T-helper 1 cell treated with Interleukin-12 subunit alpha and Interleukin-12 subunit beta and Interleukin-4 antibody, amounts not matched to agents 30 μg/mL and 1 μg/mL, for 36 hours (primary cell): ENCODE measurements around the gene C20orf204.

Experiments
- H3K27ac Mint-ChIP-seq: one replicate; pipeline ENCODE4 v1.8.0; 2021; ENCODE audit warnings: mild to moderate bottlenecking, mixed read lengths
- H3K27me3 Mint-ChIP-seq: one replicate; pipeline ENCODE4 v1.8.0; 2021; ENCODE audit warnings: low read depth, mixed read lengths
- H3K36me3 Mint-ChIP-seq: one replicate; pipeline ENCODE4 v1.8.0; 2021; ENCODE audit warnings: low read depth, mixed read lengths
- H3K4me1 Mint-ChIP-seq: one replicate; pipeline ENCODE4 v1.8.0; 2021; ENCODE audit warnings: low read depth, mixed read lengths
- H3K4me3 Mint-ChIP-seq: one replicate; pipeline ENCODE4 v1.8.0; 2021; ENCODE audit warnings: mild to moderate bottlenecking, moderate library complexity, mixed read lengths
- H3K9me3 Mint-ChIP-seq: one replicate; pipeline ENCODE4 v1.8.0; 2021; ENCODE audit warnings: mixed read lengths

Gene C20orf204

DNA sequence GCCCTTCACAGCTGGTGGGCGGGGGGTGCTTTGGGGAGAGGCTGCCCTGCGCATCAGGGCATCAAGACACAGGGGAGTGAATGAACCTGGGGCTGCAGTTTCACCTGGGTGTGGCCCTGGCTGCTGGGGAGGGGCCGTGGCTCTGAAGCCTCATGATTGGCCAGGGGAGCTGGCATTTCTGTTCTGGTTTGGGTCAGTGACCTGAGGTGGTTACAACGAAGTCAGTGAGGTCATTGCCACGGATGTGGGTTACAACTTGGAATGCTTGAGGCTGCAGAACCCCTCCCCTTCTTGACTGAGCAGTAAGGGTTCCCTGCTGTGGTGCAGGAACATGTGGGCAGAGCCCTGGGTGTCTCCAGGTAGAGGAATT is 30.0 kb downstream of the C20orf204 start:
- Mint-ChIP-seq H3K9me3 (no peaks in the 10 kb centered on the region), H3K36me3 (peaks cover 1% of the 10 kb centered on the region), H3K4me1 (peaks cover 46% of the 10 kb centered on the region), H3K27ac (peak overlapping the region; percentile 96), H3K27me3 (no peaks in the 10 kb centered on the region), H3K4me3 (peak overlapping the region; percentile 74)

- peaks cover 45% of the 10 kb centered on the region for H3K4me1 Mint-ChIP-seq
- peak overlapping the region; percentile 76 for H3K27ac Mint-ChIP-seq
- no peaks in the 10 kb centered on the region for H3K27me3 Mint-ChIP-seq
- peaks cover 1% of the 10 kb centered on the region for H3K36me3 Mint-ChIP-seq
- H3K4me3 Mint-ChIP-seq = peak overlapping the region; percentile 68
- H3K9me3 Mint-ChIP-seq = no peaks in the 10 kb centered on the region
Measured at GRCh38 chr20:64067005-64067632, 31.1 kb downstream of the C20orf204 start.

GRCh38 chr20:64067733-64068307 is 31.8 kb downstream of the C20orf204 start:
- no peaks in the 10 kb centered on the region for H3K9me3 Mint-ChIP-seq
- peak overlapping the region; percentile 71 for H3K27ac Mint-ChIP-seq
- H3K4me1 Mint-ChIP-seq = peaks cover 43% of the 10 kb centered on the region
- peaks cover 6% of the 10 kb centered on the region for H3K36me3 Mint-ChIP-seq
- no peak overlapping the region for H3K4me3 Mint-ChIP-seq
- no peaks in the 10 kb centered on the region for H3K27me3 Mint-ChIP-seq

- H3K9me3 Mint-ChIP-seq = no peaks in the 10 kb centered on the region
- no peaks in the 10 kb centered on the region for H3K27me3 Mint-ChIP-seq
- peaks cover 10% of the 10 kb centered on the region for H3K36me3 Mint-ChIP-seq
- H3K4me1 Mint-ChIP-seq = peaks cover 43% of the 10 kb centered on the region
- no peak overlapping the region for H3K4me3 Mint-ChIP-seq
- H3K27ac Mint-ChIP-seq = no peak overlapping the region
Measured at GRCh38 chr20:64068386-64069208, 32.6 kb downstream of the C20orf204 start.

DNA sequence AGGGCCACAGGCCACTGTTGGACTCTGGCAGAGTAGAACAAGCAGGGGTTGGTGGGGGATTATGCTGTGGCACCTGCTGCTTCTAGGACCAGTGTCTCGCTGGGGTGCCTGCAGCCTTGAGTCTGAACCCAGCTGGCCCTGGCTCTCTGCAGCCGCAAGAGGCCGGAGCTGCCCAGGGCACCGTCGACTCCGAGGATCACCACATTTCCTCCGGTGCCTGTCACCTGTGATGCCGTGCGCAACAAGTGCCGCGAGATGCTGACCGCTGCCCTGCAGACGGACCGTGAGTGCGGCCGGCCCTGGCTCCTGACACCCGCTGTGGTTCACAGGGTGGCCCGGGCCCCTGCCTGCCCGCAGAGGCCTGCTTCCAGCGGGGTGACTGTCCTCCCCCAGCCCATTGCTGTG is 33.2 kb downstream of the C20orf204 start:
- Mint-ChIP-seq H3K9me3 (no peaks in the 10 kb centered on the region), H3K27me3 (no peaks in the 10 kb centered on the region), H3K27ac (no peak overlapping the region), H3K4me3 (no peak overlapping the region), H3K36me3 (peaks cover 14% of the 10 kb centered on the region), H3K4me1 (peaks cover 38% of the 10 kb centered on the region)

DNA sequence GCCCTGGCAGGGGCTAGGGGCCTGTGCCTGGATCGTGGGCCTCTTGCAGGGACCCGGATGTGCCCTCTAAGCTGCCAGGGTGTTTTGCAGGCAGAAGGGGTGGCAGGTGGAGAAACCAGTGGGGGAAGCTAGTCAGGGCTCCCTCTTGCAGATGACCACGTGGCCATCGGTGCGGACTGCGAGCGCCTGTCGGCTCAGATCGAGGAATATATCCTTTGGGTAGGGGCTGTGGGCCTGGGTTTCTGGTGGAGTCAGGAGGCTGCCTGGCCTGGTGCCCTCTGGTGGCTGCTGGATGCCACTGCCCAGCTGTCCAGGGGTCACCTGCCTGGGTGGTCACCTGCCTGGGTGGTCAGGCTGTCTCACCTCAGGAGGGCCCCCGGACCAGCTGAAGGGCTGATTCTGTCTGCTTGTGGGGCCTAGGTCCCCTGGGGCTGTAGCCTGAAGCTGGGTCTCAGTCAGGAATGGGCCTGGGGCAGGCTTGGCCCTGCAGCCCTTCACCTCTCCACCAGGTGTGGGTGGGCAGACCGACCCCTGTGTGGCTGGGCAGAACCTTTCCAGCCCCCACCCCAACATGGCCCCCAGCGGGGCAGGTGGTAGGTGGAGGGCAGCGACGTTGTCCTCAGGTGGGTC is 33.7 kb downstream of the C20orf204 start:
- Mint-ChIP-seq H3K9me3 (no peaks in the 10 kb centered on the region), H3K4me3 (no peak overlapping the region), H3K36me3 (peaks cover 14% of the 10 kb centered on the region), H3K27me3 (no peaks in the 10 kb centered on the region), H3K27ac (no peak overlapping the region), H3K4me1 (peaks cover 33% of the 10 kb centered on the region)

GRCh38 chr20:64070244-64070993 is 34.4 kb downstream of the C20orf204 start:
- Mint-ChIP-seq H3K27me3 (no peaks in the 10 kb centered on the region), H3K4me3 (no peak overlapping the region), H3K36me3 (peaks cover 15% of the 10 kb centered on the region), H3K4me1 (peaks cover 28% of the 10 kb centered on the region), H3K9me3 (no peaks in the 10 kb centered on the region), H3K27ac (no peak overlapping the region)

DNA sequence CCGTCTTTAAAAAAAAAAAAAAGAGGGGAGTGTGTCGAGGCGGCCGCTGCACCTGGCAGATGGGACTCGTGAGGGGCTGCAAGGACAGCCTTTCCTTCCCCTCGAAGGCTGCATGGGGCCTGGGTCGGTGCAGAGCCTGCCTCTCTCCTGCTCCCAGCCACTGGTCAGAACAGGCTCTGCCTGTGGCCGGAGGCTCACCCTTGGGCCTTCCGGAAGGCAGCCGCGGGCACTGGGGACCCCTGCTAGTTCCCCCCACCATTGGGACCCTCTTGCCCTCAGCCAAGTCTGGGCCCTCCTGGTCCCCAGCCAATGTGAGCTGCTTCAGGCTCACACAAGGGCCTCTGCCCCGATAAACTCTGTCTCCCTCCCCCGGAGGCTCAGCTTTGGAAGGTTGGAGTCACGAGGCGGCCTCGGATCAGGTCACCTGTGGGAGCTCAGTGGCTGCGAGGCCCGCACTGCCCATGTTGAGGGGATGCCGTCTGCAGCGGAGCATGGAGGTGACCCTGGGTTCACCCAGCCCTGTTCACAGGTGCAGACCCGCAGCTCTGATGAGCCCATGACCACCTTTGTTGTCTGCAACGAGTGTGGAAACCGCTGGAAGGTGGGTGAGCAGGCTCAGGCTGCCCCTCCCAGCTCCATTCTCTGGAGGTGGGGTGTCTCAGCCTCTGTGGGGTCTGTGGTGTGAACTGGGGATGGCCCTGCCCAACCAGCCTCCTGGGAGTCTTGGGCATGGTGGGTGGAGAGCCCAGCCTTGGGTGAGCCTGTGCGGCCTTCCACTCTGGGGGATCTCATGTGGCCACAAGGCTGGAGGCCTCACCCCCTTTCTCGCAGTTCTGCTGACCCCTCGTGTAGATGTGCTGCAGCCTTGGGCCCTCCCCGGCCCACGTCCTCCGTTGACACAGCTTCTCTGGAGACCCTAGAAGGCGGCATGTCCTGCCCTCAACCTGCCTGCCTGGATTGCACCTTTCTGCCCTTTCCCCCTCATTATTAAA is 35.7 kb downstream of the C20orf204 start:
- Mint-ChIP-seq H3K4me3 (no peak overlapping the region), H3K27ac (no peak overlapping the region), H3K27me3 (no peaks in the 10 kb centered on the region), H3K4me1 (peaks cover 17% of the 10 kb centered on the region), H3K9me3 (no peaks in the 10 kb centered on the region), H3K36me3 (peaks cover 20% of the 10 kb centered on the region)

GRCh38 chr20:64072498-64073063 is 36.6 kb downstream of the C20orf204 start:
- no peaks in the 10 kb centered on the region for H3K27me3 Mint-ChIP-seq
- H3K9me3 Mint-ChIP-seq = no peaks in the 10 kb centered on the region
- H3K36me3 Mint-ChIP-seq = peaks cover 18% of the 10 kb centered on the region
- peaks cover 11% of the 10 kb centered on the region for H3K4me1 Mint-ChIP-seq
- H3K4me3 Mint-ChIP-seq = no peak overlapping the region
- no peak overlapping the region for H3K27ac Mint-ChIP-seq

- no peaks in the 10 kb centered on the region for H3K9me3 Mint-ChIP-seq
- peaks cover 22% of the 10 kb centered on the region for H3K36me3 Mint-ChIP-seq
- peaks cover 8% of the 10 kb centered on the region for H3K4me1 Mint-ChIP-seq
- H3K4me3 Mint-ChIP-seq = no peak overlapping the region
- H3K27ac Mint-ChIP-seq = no peak overlapping the region
- no peaks in the 10 kb centered on the region for H3K27me3 Mint-ChIP-seq
Measured at GRCh38 chr20:64073476-64074183, 37.6 kb downstream of the C20orf204 start.

- Mint-ChIP-seq H3K27me3 (no peaks in the 10 kb centered on the region), H3K9me3 (no peaks in the 10 kb centered on the region), H3K4me3 (no peak overlapping the region), H3K36me3 (peaks cover 24% of the 10 kb centered on the region), H3K27ac (no peak overlapping the region), H3K4me1 (peaks cover 8% of the 10 kb centered on the region)
Measured at GRCh38 chr20:64074184-64074789, 38.3 kb downstream of the C20orf204 start.

GRCh38 chr20:64074963-64075362 is 39.0 kb downstream of the C20orf204 start:
- Mint-ChIP-seq H3K4me1 (peaks cover 8% of the 10 kb centered on the region), H3K27me3 (no peaks in the 10 kb centered on the region), H3K36me3 (peaks cover 24% of the 10 kb centered on the region), H3K27ac (no peak overlapping the region), H3K4me3 (no peak overlapping the region), H3K9me3 (no peaks in the 10 kb centered on the region)
